HG02943 (cell line): ENCODE measurements around the gene OSTM1.

Source experiments
- ATAC-seq: cut with Tn5 transposase; IDR thresholded peaks from one replicate; pipeline ENCODE4 v1.9.1; 2021; ENCODE audit warnings: mild to moderate bottlenecking, low read depth, moderate library complexity; ENCODE audit not compliant: unreplicated experiment

Gene OSTM1

DNA sequence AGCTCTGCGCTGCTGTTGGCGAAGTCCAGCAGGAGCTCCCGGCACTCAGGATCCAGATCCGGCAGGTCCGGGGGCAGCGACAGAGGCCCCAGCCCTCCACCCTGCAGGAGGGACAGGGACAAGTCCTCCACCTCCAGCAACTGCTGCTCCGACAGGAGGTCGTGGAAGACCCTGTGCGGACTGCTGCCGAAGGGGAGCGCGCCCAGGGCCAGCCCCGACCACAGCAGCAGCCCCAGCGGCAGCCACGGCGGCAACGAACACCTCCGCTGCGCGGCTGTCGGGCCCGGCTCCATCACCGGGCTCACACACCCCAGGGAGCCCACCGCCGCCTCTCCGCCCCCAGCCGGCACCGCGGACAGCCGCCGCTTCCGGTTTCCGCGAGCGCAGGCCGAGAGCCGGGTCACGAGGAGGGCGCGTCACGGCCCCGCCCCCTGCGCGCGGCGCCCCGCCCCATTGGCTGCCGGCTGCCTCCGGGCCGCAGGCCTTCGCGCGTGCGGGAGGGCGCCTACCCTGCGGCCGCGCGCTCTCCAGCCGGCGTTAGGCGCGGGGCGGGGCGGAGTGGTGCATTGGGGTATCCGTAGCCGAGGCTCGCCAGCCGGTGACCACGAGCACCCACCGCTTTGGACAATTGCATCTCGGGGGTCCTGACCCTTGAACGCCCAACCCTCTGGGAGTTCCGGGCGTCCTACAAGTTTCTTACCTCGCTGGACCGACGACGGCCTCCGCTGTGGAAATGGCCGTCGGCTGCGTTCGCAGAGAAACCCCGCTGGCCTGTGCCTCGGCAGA is at the start of gene OSTM1:
OSTM1 (minus strand) TSS at position 383 of the 786 bp plus-strand sequence; CDS start at position 293, 90 bp downstream.
- peak; percentile 95 for ATAC-seq

DNA sequence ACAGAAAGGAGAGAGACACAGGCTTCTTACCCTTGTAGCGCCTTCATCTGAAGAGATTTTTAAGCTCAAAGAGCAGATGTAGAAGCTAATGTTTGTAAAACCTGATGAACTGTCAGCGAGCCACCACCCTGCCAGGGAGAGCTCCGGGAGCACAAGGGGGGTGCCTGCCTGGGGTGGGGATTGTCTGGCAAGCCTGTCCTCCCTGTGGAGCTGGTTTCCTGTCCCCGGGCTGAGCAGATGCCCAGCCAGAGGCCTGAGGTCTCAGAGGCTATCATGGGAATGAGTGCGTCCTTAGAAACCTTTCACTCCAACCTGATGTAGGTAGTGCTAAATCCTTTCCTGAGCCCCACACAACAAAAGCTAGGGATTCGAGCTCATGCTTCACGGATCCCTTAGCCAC is 49.4 kb upstream of the OSTM1 start:
- no peak for ATAC-seq

GRCh38 chr6:108123481-108123929 is 49.0 kb upstream of the OSTM1 start:
- ATAC-seq, result no peak

GRCh38 chr6:108121612-108122011 is 47.1 kb upstream of the OSTM1 start:
- no peak for ATAC-seq

GRCh38 chr6:108120311-108120710 is 45.8 kb upstream of the OSTM1 start:
- ATAC-seq, result no peak

GRCh38 chr6:108119769-108120141 is 45.2 kb upstream of the OSTM1 start:
- ATAC-seq, result no peak

DNA sequence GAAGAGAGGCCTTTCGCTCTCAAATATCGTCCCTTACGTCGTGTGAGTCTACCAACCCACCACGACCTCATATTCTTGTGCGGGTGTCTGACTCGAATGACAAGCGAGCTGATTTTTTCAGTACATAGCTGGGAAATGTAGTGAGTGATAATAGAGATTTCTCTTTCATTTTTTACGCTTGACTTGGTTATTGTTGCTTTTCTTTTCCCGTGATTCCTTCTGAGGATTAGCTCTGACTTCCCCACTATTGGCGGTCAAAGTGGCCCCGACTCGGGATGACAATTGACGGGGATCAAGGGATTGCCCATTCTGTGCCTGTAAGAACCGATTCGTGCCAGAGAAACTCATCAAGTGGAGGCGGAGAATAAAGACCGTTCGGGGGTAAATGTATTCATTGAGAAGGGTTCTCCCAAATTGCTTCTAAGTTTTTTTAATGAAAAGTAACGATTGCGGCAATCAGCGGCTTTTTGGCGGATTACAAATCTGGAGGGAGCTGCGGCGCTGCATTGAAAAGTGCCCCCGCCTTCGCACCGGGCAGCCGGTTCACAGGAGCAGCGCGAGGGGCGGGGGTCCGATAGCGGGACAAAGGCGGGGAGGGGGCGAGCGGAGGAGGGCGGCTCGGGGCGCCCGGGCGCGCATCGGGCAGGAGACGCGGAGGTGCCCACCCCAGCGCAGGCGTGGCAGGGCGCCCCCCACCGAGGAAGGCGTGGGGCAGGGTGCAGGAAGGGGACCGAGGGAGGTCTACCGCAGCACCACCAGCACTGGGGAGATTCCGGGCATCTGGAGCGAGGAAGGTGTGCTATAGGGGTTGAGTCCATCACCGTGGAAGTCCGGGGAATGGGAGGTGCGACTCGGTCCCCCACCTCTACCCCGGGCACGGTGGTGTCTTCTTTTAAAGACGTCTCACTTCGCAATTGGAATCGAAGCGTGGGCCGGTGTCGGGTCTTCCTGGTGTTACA is 44.5 kb upstream of the OSTM1 start:
- ATAC-seq, result no peak

- no peak for ATAC-seq
Measured at GRCh38 chr6:108118359-108118724, 43.8 kb upstream of the OSTM1 start.

DNA sequence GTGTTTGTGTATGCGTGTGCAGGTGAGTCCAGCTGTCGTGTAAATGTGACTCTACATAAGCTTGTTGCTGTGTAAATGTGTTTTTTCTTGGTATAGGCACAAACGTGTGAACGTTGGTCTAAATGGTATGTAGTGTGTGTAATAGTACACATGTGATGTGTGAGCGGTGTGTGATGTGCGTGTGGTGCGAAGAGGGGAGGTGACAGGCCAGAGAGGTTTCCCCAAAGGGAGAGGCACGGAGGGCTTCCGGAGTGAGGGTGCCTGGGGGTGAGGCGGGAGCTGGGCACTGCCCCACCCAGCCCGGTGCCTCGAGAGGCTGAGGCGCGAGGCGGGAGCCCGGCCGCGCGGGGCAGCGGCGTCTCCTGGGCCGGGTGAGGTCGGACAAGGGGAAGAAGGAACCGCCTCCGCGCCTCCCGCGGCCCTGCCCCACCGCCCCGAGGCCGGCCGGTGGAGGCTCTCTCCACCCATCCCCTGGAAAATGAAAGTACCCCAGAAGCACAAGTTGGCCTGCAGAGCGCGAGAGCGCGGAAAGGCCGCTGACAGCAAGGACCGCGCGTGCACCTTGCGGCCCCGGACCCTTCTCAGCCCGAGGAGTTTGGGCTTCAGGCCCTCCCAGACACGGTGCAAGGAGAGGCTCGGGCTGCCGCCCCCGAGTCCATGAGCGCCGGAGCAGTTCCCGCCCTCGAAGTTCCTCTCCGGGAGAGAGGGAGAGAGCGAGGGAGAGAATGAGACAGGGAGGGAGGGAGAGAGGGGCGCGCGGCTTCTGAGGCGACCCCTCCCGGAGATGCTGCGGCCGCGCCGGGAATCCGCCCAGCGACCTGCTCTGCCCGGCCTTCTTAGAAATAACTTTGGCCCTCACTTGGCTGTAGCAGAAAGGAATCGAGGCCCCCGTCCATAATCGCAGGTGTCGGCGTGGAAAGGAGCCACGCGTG is 43.2 kb upstream of the OSTM1 start:
- ATAC-seq, result peak; percentile 54

GRCh38 chr6:108116546-108117426 is 42.2 kb upstream of the OSTM1 start:
- ATAC-seq, result no peak

DNA sequence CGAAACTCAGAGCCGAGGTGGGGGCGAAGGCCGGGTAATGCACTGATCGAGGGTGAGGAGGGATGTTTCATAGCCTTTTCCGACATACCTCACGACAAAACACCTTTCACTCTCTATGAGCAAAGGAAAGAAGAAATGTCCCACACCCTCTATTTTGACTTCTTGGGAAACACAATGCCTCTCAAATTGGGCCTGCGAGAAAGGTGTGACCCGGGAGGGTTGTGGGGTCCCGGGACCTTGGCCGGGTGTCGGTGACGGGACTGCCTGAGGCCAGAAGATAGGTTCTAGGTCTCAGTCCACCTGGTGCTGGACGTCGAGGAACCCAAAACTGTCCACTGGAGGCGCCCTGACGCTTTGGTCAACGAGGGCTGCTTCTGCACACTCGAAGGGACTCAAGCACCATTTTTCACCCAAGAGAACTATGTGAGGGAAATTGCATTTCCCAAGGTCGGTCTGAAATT is 41.1 kb upstream of the OSTM1 start:
- no peak for ATAC-seq

DNA sequence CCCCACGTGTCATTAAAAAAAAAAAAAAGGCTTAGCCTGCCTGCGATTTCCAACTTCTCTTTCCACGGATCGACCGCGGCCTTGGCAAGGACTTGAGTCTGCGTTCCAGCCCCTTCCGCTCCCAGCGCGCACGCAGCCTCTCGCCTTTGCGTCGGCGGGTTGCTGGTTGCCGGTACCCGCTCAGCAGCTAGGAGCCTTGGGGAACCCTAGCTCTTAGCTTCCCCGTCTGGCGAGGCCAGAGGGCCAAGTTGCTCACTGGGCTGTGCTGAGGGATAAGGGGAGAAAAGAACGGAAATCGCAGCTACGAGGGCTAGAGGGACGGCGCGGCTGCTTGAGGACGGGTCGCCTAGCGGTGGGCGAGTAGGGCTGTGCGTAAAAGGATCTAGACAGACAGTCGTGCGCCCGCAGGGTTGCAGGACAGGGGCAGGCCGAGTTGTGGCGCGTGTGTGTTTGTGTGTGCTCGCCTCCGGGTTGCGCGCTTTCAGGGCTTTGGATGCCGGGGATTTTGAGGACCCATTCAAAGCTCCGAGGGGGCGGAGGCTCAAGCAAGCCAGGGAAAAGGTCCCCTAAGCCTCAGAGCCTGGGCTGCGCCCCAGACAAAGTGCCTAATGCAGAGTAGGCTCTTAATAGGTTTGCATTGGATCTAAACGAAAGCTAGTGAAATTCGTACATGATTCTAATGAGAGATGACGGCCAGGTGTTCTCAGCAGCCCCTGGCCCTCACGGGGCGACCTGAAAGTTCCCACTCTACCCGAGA is 40.5 kb upstream of the OSTM1 start:
- ATAC-seq, result no peak

DNA sequence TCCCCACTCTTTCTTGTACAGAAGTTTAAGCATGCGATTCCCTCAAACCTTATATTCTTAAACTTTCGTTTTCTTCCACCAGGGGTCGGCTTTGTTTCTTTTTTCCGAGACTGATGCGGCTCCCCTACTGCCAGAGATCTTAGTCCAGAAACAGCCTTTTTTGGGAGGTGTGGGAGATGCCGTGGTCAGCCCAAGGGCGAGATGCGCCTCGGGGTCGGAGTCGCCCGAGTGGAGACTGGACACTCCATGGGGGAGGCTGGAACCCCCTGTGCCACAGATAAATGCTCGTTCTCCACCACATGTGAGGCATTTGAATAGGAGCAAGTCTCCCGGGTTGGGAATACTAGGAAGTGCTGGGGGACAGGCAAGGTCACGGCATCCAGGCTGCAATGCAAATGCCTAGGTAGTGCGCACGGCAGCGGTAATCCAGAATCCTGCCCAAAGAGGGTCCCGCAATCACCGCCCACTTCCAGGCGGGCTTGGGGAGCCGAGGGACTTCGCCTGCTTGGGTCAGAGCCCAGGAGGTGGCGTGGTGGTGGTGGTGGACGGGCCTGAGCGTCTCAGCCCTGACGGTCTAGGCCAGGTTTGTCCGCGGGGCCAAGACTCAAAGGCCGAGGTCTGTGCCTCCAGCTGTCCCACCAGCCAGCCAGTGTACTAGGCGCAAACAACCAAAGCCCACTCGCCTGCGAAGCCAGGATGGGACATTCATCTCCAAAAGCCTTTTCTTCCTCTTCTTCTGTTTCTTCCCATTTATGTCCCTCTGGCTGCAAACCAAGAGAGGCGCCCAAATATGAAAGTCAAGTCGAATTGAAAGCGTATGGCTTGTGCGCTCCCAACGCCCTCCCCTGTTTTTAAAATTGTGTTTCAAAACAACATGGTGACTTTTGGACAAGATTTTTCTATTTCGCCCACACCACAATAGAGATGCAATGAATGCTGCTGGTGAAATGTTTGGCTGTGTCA is 39.3 kb upstream of the OSTM1 start:
- ATAC-seq, result no peak

- ATAC-seq, result no peak
Measured at GRCh38 chr6:108108374-108108773, 33.8 kb upstream of the OSTM1 start.

DNA sequence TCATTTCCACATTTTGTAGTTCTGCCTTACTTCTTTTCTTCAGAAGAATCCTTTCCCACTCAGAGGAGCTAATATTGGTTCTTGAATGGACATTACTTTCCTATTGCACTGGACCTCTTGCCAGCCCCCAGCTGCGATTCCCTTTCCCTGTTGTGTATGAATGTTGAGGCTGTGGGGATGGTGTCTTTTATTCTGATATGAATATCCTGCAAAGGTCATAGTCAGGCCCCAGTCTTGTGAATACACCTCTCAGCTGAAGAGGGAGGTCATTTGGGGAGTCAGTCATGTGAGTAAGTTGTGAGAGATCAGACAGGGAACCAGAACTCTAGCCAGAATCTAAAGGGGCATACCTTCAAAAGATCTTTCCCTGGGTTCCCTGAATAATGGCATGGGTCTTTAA is 32.6 kb upstream of the OSTM1 start:
- no peak for ATAC-seq

DNA sequence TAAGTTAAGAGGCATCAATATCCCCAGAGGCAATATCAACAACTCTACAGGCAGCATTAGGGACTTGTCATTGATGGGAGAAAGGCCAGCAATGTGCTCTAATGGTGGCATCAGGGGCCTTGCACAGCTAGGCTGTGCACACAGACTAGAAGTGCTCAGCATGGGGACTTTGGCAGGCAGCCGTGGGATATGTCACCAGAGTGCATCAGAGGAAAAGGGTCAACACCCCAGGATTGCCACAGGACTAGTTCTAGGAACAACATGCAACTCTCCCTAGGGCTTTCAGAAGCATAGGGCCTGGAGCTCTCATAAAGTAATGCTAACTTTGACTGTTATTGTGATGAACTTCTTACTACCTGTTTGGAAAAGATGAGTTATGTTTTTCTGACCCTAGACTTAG is 32.2 kb upstream of the OSTM1 start:
- no peak for ATAC-seq

DNA sequence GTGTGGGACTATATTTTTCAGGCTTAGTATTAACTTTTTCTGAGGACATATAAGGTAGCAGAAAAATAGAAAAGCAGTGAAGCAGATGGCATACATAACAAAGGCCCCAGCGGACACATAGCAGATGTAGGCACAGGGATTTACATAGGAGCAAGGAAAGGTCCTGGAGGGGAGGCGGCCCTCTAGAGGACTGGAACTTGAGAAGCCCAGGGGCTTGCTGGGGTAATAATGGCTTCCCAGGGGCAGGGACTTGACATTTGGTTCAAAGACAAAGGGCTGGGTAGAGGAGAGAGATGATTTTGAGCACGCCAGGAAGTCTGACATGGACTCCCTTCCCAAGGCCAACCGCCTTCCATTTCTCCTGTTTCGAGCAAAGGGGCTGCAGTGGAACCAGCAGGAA is 31.7 kb upstream of the OSTM1 start:
- no peak for ATAC-seq

- ATAC-seq, result no peak
Measured at GRCh38 chr6:108105571-108105970, 31.0 kb upstream of the OSTM1 start.
